AG08396 (cell line): Measurements from ENCODE around the gene MAD1L1.
"Not testable (repeated sequence)": the region's sequence is repeated elsewhere in the genome, so short reads cannot be mapped to it uniquely, and the experiment has no call there.

Source experiments
- DNase-seq: peaks from one replicate; pipeline ENCODE4 v3.0.0; 2012; ENCODE audit warnings: low spot score, mixed read lengths

The MAD1L1 gene

GRCh38 chr7:1987591-1988532, 244.9 kb downstream of the MAD1L1 start:
- DNase-seq, result no peak

GRCh38 chr7:1987084-1987535, 245.6 kb downstream of the MAD1L1 start:
- no peak for DNase-seq

- no peak for DNase-seq
Observed at GRCh38 chr7:1986366-1987083, 246.2 kb downstream of the MAD1L1 start.

GRCh38 chr7:1985936-1986335, 246.8 kb downstream of the MAD1L1 start:
- DNase-seq, result no peak

- DNase-seq, result no peak
Observed at GRCh38 chr7:1985042-1985441, 247.7 kb downstream of the MAD1L1 start.

- no peak for DNase-seq
Observed at GRCh38 chr7:1981878-1982230, 250.9 kb downstream of the MAD1L1 start.

- no peak for DNase-seq
Observed at GRCh38 chr7:1981201-1981877, 251.4 kb downstream of the MAD1L1 start.

GRCh38 chr7:1979591-1980560, 252.9 kb downstream of the MAD1L1 start:
- DNase-seq, result no peak

GRCh38 chr7:1978656-1979590, 253.8 kb downstream of the MAD1L1 start:
- no peak for DNase-seq

- no peak for DNase-seq
Observed at GRCh38 chr7:1977876-1978441, 254.8 kb downstream of the MAD1L1 start.

GRCh38 chr7:1977059-1977875, 255.5 kb downstream of the MAD1L1 start:
- no peak for DNase-seq

GRCh38 chr7:1976521-1976920, 256.2 kb downstream of the MAD1L1 start:
- DNase-seq, result not testable (repeated sequence)

- DNase-seq, result no peak
Observed at GRCh38 chr7:1975581-1975980, 257.2 kb downstream of the MAD1L1 start.

GRCh38 chr7:1975179-1975578, 257.6 kb downstream of the MAD1L1 start:
- no peak for DNase-seq

GRCh38 chr7:1974290-1975101, 258.2 kb downstream of the MAD1L1 start:
- no peak for DNase-seq

- DNase-seq, result no peak
Observed at GRCh38 chr7:1973321-1974251, 259.2 kb downstream of the MAD1L1 start.

GRCh38 chr7:1972744-1973143, 260.0 kb downstream of the MAD1L1 start:
- no peak for DNase-seq
